ENCODE data around the gene NPC2. TPM values are rescaled to one million over a fixed set of nuclear protein-coding genes. Genes with fewer than 3 reads are reported as not detected.
A peak's percentile ranks its signal among the peaks of the same experiment; 100 is the strongest.

The NPC2 gene
- polyA plus RNA-seq, 1 experiment: 267 TPM

DNA sequence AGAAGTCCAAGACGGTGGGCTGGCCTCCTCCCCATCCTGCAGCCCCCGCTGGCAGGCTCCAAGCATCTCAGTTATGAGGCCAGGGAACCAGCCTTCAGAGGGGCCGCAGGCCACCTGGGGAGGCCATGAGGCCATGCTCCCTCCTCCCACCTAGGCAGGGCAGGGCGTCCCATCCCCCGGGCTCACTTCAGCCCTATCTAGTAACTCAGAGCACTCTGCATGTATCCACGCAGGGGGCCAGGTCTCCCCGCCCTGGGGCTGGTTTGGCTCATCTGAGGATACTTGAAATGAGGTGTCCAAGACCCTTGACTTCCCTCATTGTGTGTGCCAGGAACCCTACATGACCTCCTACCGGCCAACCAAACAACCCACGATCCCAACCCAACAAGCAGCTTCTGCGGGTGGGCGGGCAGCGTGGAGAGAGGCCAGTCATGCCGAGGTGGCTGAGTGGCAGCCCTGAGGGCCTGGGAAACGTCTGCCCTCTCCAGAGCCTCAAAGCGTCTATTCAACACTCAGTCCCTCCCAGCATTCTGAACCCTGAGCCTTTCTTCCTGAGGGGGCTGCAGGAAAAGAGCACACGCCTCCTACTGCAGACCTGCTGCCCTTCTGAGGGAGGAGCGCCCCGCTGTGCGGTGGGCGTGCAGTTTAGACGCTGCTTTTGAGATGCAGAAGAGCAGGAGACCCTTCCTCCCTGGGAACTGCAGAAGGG, 17.3 kb upstream of the NPC2 start:
- CTCF ChIA-PET: interaction anchor here (0.8 to 2.4 kb wide), 4 partner anchors 8 to 99 kb away, joined by 3 to 11 read pairs (median 6); partner anchors contain the start of genes ISCA2 and NPC2
- Histone ChIP-seq H3K27me3 (ENCODE audit: control insufficient read depth, insufficient read depth, low read length) (no peaks in the 10 kb centered on the region), H3K36me3 (ENCODE audit: control insufficient read depth, insufficient read depth, low read length) (peaks cover 6% of the 10 kb centered on the region; the same call in 1 of the 2 replicates), H3K4me3 (ENCODE audit: low read depth, low read length) (no peak overlapping the region)
- DNase-seq (ENCODE audit: low read depth): no peak
- TF ChIP-seq, protein P1, sequence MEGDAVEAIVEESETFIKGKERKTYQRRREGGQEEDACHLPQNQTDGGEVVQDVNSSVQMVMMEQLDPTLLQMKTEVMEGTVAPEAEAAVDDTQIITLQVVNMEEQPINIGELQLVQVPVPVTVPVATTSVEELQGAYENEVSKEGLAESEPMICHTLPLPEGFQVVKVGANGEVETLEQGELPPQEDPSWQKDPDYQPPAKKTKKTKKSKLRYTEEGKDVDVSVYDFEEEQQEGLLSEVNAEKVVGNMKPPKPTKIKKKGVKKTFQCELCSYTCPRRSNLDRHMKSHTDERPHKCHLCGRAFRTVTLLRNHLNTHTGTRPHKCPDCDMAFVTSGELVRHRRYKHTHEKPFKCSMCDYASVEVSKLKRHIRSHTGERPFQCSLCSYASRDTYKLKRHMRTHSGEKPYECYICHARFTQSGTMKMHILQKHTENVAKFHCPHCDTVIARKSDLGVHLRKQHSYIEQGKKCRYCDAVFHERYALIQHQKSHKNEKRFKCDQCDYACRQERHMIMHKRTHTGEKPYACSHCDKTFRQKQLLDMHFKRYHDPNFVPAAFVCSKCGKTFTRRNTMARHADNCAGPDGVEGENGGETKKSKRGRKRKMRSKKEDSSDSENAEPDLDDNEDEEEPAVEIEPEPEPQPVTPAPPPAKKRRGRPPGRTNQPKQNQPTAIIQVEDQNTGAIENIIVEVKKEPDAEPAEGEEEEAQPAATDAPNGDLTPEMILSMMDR (IDR thresholded peaks at IDR 0.05; ENCODE audit: insufficient read depth, low read depth, low read length): no peak
- POLR2A ChIA-PET: no interaction called here

DNA sequence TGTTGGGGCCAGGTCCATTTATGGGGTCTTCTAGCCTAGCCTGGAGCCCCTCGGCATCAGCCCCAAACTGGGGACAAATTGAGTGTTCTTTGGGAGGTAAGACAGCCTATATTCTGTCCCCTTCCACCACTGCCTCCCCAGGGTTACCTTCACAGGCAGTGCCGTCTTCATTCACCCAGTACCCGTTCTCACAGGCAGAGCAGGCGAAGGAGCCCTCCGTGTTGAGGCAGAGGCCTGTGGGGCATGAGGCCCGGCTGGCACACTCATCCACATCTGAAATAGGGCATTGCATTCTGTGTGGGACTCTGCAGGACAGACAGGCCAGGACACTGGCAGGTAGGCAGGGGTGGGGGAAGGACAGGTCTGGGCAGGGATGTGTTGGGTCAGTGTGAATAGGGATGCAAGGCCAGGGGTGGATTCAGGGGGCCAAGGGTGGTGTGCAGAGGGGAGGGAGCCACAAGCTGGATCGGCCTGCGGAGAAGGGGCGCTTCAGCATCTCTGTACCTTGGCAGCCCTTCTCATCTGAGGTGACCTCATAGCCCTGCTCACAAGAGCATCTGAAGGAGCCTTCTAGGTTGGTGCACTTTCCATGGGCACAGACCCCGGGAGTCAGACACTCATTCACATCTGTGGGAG, 16.6 kb upstream of the NPC2 start:
- Histone ChIP-seq H3K4me3 (ENCODE audit: low read depth, low read length) (no peak overlapping the region), H3K36me3 (ENCODE audit: control insufficient read depth, insufficient read depth, low read length) (peaks cover 6% of the 10 kb centered on the region; the same call in 1 of the 2 replicates), H3K27me3 (ENCODE audit: control insufficient read depth, insufficient read depth, low read length) (no peaks in the 10 kb centered on the region)
- ChIA-PET CTCF (interaction anchor here (1.3 to 2.4 kb wide), 2 partner anchors 7 to 103 kb away, joined by 3 to 11 read pairs; partner anchors contain the start of gene LTBP2), POLR2A (no interaction called here)
- TF ChIP-seq, protein P1 (IDR thresholded peaks at IDR 0.05; ENCODE audit: insufficient read depth, low read depth, low read length): no peak
- DNase-seq (ENCODE audit: low read depth): no peak

DNA sequence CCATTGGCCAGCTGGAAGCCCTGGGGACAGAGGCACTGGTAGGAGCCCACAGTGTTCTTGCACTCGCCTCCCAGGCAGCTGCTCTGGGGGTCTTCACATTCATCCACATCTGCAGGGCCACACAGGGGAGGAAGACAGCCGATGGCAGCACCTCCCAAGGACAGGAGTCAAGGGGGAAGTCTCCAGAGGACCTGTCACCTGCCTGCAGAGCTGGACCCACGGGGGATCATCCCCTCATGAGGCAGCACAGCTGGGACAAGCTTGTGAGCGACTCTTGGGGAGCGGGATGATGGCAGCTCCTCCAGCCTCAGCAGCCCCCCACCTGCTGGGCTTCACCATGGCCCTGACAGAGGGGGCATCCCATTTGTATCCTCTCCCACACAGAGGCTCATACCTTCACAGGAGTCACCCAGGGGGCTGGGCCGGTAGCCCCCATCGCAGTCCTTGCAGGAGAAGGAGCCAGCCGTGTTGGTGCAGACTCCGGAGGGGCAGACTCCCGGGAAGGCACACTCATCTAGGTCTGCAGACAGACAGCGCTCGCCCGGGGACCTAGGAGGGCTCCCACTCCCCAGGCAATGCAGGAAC, 15.8 kb upstream of the NPC2 start:
- DNase-seq (ENCODE audit: low read depth): no peak
- Histone ChIP-seq H3K4me3 (ENCODE audit: low read depth, low read length) (no peak overlapping the region), H3K36me3 (ENCODE audit: control insufficient read depth, insufficient read depth, low read length) (peaks cover 6% of the 10 kb centered on the region), H3K27me3 (ENCODE audit: control insufficient read depth, insufficient read depth, low read length) (no peaks in the 10 kb centered on the region)
- ChIA-PET CTCF (interaction anchor here (0.6 to 1.3 kb wide), 2 partner anchors 50 to 103 kb away, joined by 3 read pairs; partner anchors contain the start of gene LTBP2), POLR2A (no interaction called here)
- TF ChIP-seq, protein P1 (IDR thresholded peaks at IDR 0.05; ENCODE audit: insufficient read depth, low read depth, low read length): no peak

DNA sequence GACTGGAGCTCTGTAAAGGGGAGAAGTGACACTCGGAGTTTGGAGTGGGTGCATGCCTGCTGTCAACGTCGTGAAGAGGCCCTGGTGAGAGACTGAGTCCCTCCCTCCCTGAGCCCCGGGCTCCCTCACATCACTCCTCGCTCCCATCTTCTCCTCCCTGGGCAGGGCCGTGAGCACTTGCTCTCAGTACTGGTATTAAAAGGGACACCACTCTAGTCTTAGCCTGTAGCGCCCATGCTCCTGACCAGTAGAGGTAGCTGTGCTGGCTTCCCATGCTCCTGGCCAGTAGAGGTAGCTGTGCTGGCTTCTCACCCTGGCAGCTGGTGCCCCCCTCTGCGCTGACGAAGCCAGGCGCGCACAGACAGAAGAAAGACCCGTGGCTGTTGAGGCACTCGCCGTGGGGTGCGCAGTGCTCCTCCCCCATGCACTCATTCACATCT, 15.2 kb upstream of the NPC2 start:
- H3K36me3 ChIP-seq (ENCODE audit: control insufficient read depth, insufficient read depth, low read length): peaks cover 6% of the 10 kb centered on the region
- ChIA-PET POLR2A (no interaction called here), CTCF (interaction anchor here (0.6 to 1.3 kb wide), 4 partner anchors 13 to 104 kb away, joined by 3 read pairs; partner anchors contain the start of gene LTBP2)
- H3K27me3 ChIP-seq (ENCODE audit: control insufficient read depth, insufficient read depth, low read length): no peaks in the 10 kb centered on the region
- TF ChIP-seq, protein P1 (IDR thresholded peaks at IDR 0.05; ENCODE audit: insufficient read depth, low read depth, low read length): peak; percentile 43
- no peak for DNase-seq (ENCODE audit: low read depth)
- no peak overlapping the region for H3K4me3 ChIP-seq (ENCODE audit: low read depth, low read length)

DNA sequence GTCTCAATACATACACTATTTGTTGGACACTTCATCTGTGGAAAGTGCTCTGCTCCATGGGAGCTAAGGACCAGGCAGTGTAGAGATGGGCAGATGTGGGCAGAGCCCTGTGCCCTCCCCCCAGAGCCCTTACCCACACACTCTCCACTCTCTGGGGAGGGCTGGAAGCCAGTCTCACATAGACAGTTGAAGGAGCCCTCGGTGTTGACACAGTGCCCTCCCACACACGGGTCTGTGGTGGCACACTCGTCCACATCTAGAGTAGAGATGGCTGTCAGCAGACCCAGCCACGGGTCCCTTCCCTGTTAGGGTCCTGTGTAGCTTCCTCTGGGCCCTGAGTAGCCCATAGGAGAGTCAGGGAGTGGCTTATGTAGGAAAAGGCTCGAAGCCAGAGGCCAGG, 14.7 kb upstream of the NPC2 start:
- CTCF ChIA-PET: interaction anchor here (1.1 to 1.3 kb wide), 2 partner anchors 13 to 75 kb away, joined by 3 read pairs; no protein-coding TSS in a partner anchor
- TF ChIP-seq, protein P1 (IDR thresholded peaks at IDR 0.05; ENCODE audit: insufficient read depth, low read depth, low read length): no peak
- no peak overlapping the region for H3K4me3 ChIP-seq (ENCODE audit: low read depth, low read length)
- no peak for DNase-seq (ENCODE audit: low read depth)
- peaks cover 6% of the 10 kb centered on the region for H3K36me3 ChIP-seq (ENCODE audit: control insufficient read depth, insufficient read depth, low read length)
- no peaks in the 10 kb centered on the region for H3K27me3 ChIP-seq (ENCODE audit: control insufficient read depth, insufficient read depth, low read length)
- POLR2A ChIA-PET: no interaction called here
